ENCODE results near the gene LARGE1. TPM values are rescaled to one million over a fixed set of nuclear protein-coding genes. Genes with fewer than 3 reads are reported as not detected.

LARGE1 gene
- total RNA-seq, 4 donors from 2014 or later, result 18.7 to 82.1 (median 39.2) TPM

- H3K36me3 ChIP-seq, result no peaks in the 10 kb centered on the region
- peaks cover 6 to 18% of the 10 kb centered on the region in 2 donors for H3K4me1 ChIP-seq
- H3K4me3 ChIP-seq, result no peak overlapping the region
- intact Hi-C loops (cut with DNase I; ENCODE audit: low total_unique reads), result no loop called here
- no peaks in the 10 kb centered on the region for H3K27me3 ChIP-seq
- no peaks in the 10 kb centered on the region for H3K9me3 ChIP-seq
- TF ChIP-seq POLR2A (IDR thresholded peaks at IDR 0.05) (no peak), CTCF (IDR thresholded peaks at IDR 0.05) (no peak)
- peak in 1 of 2 donors; percentile 44 for DNase-seq
- H3K27ac ChIP-seq, result peak overlapping the region; percentile 83 to 85
Observed at GRCh38 chr22:33869946-33870345, 50.3 kb downstream of the LARGE1 start.

- Histone ChIP-seq H3K27ac (peak overlapping the region; percentile 83 to 85), H3K27me3 (no peaks in the 10 kb centered on the region), H3K4me1 (peaks cover 6% of the 10 kb centered on the region in 2 donors), H3K9me3 (no peaks in the 10 kb centered on the region), H3K4me3 (no peak overlapping the region), H3K36me3 (no peaks in the 10 kb centered on the region)
- TF ChIP-seq POLR2A (IDR thresholded peaks at IDR 0.05) (no peak), CTCF (IDR thresholded peaks at IDR 0.05) (no peak)
- intact Hi-C loops (cut with DNase I; ENCODE audit: low total_unique reads), result no loop called here
- no peak for DNase-seq
Observed at GRCh38 chr22:33867971-33868370, 52.3 kb downstream of the LARGE1 start.

- TF ChIP-seq CTCF (IDR thresholded peaks at IDR 0.05) (peak in 1 of 4 experiments; percentile 5), POLR2A (IDR thresholded peaks at IDR 0.05) (no peak)
- DNase-seq, result peak; percentile 34 to 60
- intact Hi-C loops (cut with DNase I; ENCODE audit: low total_unique reads), result no loop called here
- no peaks in the 10 kb centered on the region for H3K36me3 ChIP-seq
- no peaks in the 10 kb centered on the region for H3K27me3 ChIP-seq
- H3K4me3 ChIP-seq, result no peak overlapping the region
- H3K27ac ChIP-seq, result peak overlapping the region; percentile 83 to 85
- H3K4me1 ChIP-seq, result peaks cover 0 to 6% of the 10 kb centered on the region in 2 donors
- H3K9me3 ChIP-seq, result no peaks in the 10 kb centered on the region
Observed at GRCh38 chr22:33867118-33867866, 53.0 kb downstream of the LARGE1 start.

GRCh38 chr22:33866511-33866910 lies 53.8 kb downstream of the LARGE1 start:
- Histone ChIP-seq H3K36me3 (no peaks in the 10 kb centered on the region), H3K4me3 (no peak overlapping the region), H3K27me3 (no peaks in the 10 kb centered on the region), H3K27ac (peak overlapping the region; percentile 83 to 85), H3K9me3 (no peaks in the 10 kb centered on the region), H3K4me1 (peaks cover 0 to 6% of the 10 kb centered on the region in 2 donors)
- TF ChIP-seq CTCF (IDR thresholded peaks at IDR 0.05) (no peak), POLR2A (IDR thresholded peaks at IDR 0.05) (no peak)
- no peak for DNase-seq
- intact Hi-C loops (cut with DNase I; ENCODE audit: low total_unique reads), result no loop called here

GRCh38 chr22:33865996-33866395 lies 54.3 kb downstream of the LARGE1 start:
- Histone ChIP-seq H3K27me3 (no peaks in the 10 kb centered on the region), H3K4me3 (no peak overlapping the region), H3K9me3 (no peaks in the 10 kb centered on the region), H3K36me3 (no peaks in the 10 kb centered on the region), H3K4me1 (peaks cover 0 to 6% of the 10 kb centered on the region in 2 donors), H3K27ac (peak overlapping the region; percentile 83 to 85)
- TF ChIP-seq POLR2A (IDR thresholded peaks at IDR 0.05) (no peak), CTCF (IDR thresholded peaks at IDR 0.05) (no peak)
- intact Hi-C loops (cut with DNase I; ENCODE audit: low total_unique reads), result no loop called here
- no peak for DNase-seq

Data from uterus (tissue), 4 donors.